ENCODE measurements around the gene ZNF407.

ZNF407 gene

GRCh38 chr18:74897971-74898657, 300.4 kb downstream of the ZNF407 start:
- DNase-seq: no peak

GRCh38 chr18:74898965-74899364, 301.3 kb downstream of the ZNF407 start:
- DNase-seq: no peak

GRCh38 chr18:74899554-74899953, 301.9 kb downstream of the ZNF407 start:
- no peak for DNase-seq

- DNase-seq: no peak
These were observed 303.9 kb downstream of the ZNF407 start for GRCh38 chr18:74901362-74902146.

- no peak for DNase-seq
These were observed 304.4 kb downstream of the ZNF407 start for GRCh38 chr18:74902147-74902455.

GRCh38 chr18:74905247-74905646, 307.6 kb downstream of the ZNF407 start:
- DNase-seq: no peak

- DNase-seq: no peak
These were observed 308.5 kb downstream of the ZNF407 start for GRCh38 chr18:74906184-74906583.

- DNase-seq: no peak
These were observed 316.5 kb downstream of the ZNF407 start for GRCh38 chr18:74914052-74914591.

- no peak for DNase-seq
These were observed 317.0 kb downstream of the ZNF407 start for GRCh38 chr18:74914648-74915047.

GRCh38 chr18:74916773-74917393, 319.2 kb downstream of the ZNF407 start:
- no peak for DNase-seq

- DNase-seq: no peak
These were observed 320.7 kb downstream of the ZNF407 start for GRCh38 chr18:74918276-74918790.

- DNase-seq: no peak
These were observed 323.6 kb downstream of the ZNF407 start for GRCh38 chr18:74921057-74921820.

- no peak for DNase-seq
These were observed 328.4 kb downstream of the ZNF407 start for GRCh38 chr18:74926051-74926450.

- no peak for DNase-seq
These were observed 330.7 kb downstream of the ZNF407 start for GRCh38 chr18:74928194-74928968.

- DNase-seq: no peak
These were observed 331.4 kb downstream of the ZNF407 start for GRCh38 chr18:74929110-74929509.

- DNase-seq: no peak
These were observed 332.9 kb downstream of the ZNF407 start for GRCh38 chr18:74930616-74931015.

- DNase-seq: no peak
These were observed 336.3 kb downstream of the ZNF407 start for GRCh38 chr18:74933930-74934329.

- no peak for DNase-seq
These were observed 337.8 kb downstream of the ZNF407 start for GRCh38 chr18:74935434-74935833.

GRCh38 chr18:74936343-74936742, 338.7 kb downstream of the ZNF407 start:
- DNase-seq: no peak

- DNase-seq: no peak
These were observed 339.6 kb downstream of the ZNF407 start for GRCh38 chr18:74937291-74937690.

GRCh38 chr18:74940856-74941255, 343.2 kb downstream of the ZNF407 start:
- no peak for DNase-seq

- DNase-seq: peak; percentile 68
These were observed 344.7 kb downstream of the ZNF407 start for GRCh38 chr18:74942319-74942910.
